ENCODE data around the gene SLC2A10.

- TF ChIP-seq ZNF48 (tag by site-specific recombination; IDR thresholded peaks at IDR 0.05) (no peak), CTCF (tag by site-specific recombination; IDR thresholded peaks at IDR 0.05) (no peak), ZNF416 (tag by site-specific recombination; IDR thresholded peaks at IDR 0.05) (no peak), ZNF280C (tag by site-specific recombination; IDR thresholded peaks at IDR 0.05) (no peak)
These were observed 42.4 kb downstream of the SLC2A10 start for GRCh38 chr20:46751856-46752255.
